Tibial nerve (tissue), 4 donors: ENCODE results near the gene PRKAR2A. TPM values are rescaled to one million over a fixed set of nuclear protein-coding genes. Genes with fewer than 3 reads are reported as not detected.

ENCODE experiments used
- DNase-seq, 2 donors: peaks; one replicate each; pipeline ENCODE4 v3.0.0-alpha.2; 2019; ENCODE audit warnings: low spot score in 2 of 2
- H3K27ac ChIP-seq, 4 donors: fragments of 200-600 bp; sonication (generic) in 3 of 4; one replicate each; pipeline ENCODE4 v1.5.1; 2017 to 2019; ENCODE audit warnings: mild to moderate bottlenecking in 1 of 4
- H3K27me3 ChIP-seq, 2 donors: fragments of 200-600 bp; sonication (generic) in 1 of 2; one replicate each; pipeline versions ENCODE4 v1.5.1 to v1.6.0; 2017 to 2019
- H3K36me3 ChIP-seq, 3 donors: fragments of 200-600 bp; sonication (generic); one replicate each; pipeline ENCODE4 v1.5.1; 2018 to 2019
- H3K4me1 ChIP-seq, 4 donors: fragments of 200-600 bp; sonication (generic) in 3 of 4; one replicate each; pipeline ENCODE4 v1.5.1; 2017 to 2019
- H3K4me3 ChIP-seq, 4 donors: fragments of 200-600 bp; sonication (generic) in 3 of 4; one replicate each; pipeline ENCODE4 v1.5.1; 2017 to 2019; ENCODE audit warnings: mild to moderate bottlenecking in 1 of 4, moderate library complexity in 1 of 4
- H3K9me3 ChIP-seq, 4 donors: fragments of 200-600 bp; sonication (generic) in 3 of 4; one replicate each; pipeline ENCODE4 v1.5.1; 2017 to 2019
- CTCF ChIP-seq, 5 experiments: fragments of 200-600 bp in 3 of 5; fragments of 450-650 bp in 2 of 5; sonication (generic) in 3 of 5; IDR thresholded peaks; one replicate each; pipeline ENCODE4 v1.5.1; 2016 to 2019; ENCODE audit warnings: antibody characterized with exemption in 5 of 5, mild to moderate bottlenecking in 3 of 5, moderate library complexity in 2 of 5
- EP300 ChIP-seq, 2 donors: sonication (generic); formaldehyde crosslinking; IDR thresholded peaks; one replicate each; pipeline ENCODE4 v1.6.1; 2017; ENCODE audit warnings: antibody characterized with exemption in 2 of 2, mild to moderate bottlenecking in 1 of 2
- POLR2A ChIP-seq, 2 donors: fragments of 450-650 bp; IDR thresholded peaks; one replicate each; pipeline ENCODE4 v1.6.1; 2017; ENCODE audit warnings: antibody characterized with exemption in 2 of 2, mild to moderate bottlenecking in 2 of 2, moderate library complexity in 2 of 2
- WGBS, 2 donors: methylation state at CpG; one replicate each; pipeline ENCODE4 v1.1.5; 2018; 5-methylcytosine and 5-hydroxymethylcytosine counted together
- total RNA-seq, 4 donors: library from RNA; depleted of rRNA; stranded (reverse); fragments of >200 nt; gene quantifications; one replicate each; pipeline ENCODE4 v1.1.0, GENCODE V29; 2016

Gene PRKAR2A
- total RNA-seq, 4 donors from 2014 or later = 26.9 to 37.5 (median 32.4) TPM

- Histone ChIP-seq H3K27me3 (no peaks in the 10 kb centered on the region), H3K4me1 (peaks cover 0 to 3% (median 0%) of the 10 kb centered on the region in 4 donors), H3K4me3 (no peak overlapping the region), H3K9me3 (no peaks in the 10 kb centered on the region), H3K27ac (no peak overlapping the region), H3K36me3 (peaks cover 0 to 53% (median 0%) of the 10 kb centered on the region in 3 donors)
- no peak for TF ChIP-seq EP300 (IDR thresholded peaks at IDR 0.05)
- no peak for TF ChIP-seq POLR2A (IDR thresholded peaks at IDR 0.05)
- no peak for TF ChIP-seq CTCF (IDR thresholded peaks at IDR 0.05)
- DNase-seq = no peak
- 88 to 94% methylated on average over 5 of the region's 5 CpGs for WGBS, 2 donors
These were observed 34.0 kb upstream of the PRKAR2A start for GRCh38 chr3:48881652-48882114.

GRCh38 chr3:48881006-48881405 is 33.3 kb upstream of the PRKAR2A start:
- no peak for DNase-seq
- Histone ChIP-seq H3K4me3 (no peak overlapping the region), H3K4me1 (peaks cover 0 to 3% (median 0%) of the 10 kb centered on the region in 4 donors), H3K36me3 (peaks cover 0 to 54% (median 0%) of the 10 kb centered on the region in 3 donors), H3K27ac (no peak overlapping the region), H3K27me3 (no peaks in the 10 kb centered on the region), H3K9me3 (no peaks in the 10 kb centered on the region)
- WGBS, 2 donors = 79 to 86% methylated on average over 3 of the region's 3 CpGs
- no peak for TF ChIP-seq POLR2A (IDR thresholded peaks at IDR 0.05)
- no peak for TF ChIP-seq CTCF (IDR thresholded peaks at IDR 0.05)
- no peak for TF ChIP-seq EP300 (IDR thresholded peaks at IDR 0.05)

- 83 to 92% methylated on average over 6 of the region's 6 CpGs for WGBS, 2 donors
- no peak for TF ChIP-seq CTCF (IDR thresholded peaks at IDR 0.05)
- TF ChIP-seq EP300 (IDR thresholded peaks at IDR 0.05) = no peak
- no peak for TF ChIP-seq POLR2A (IDR thresholded peaks at IDR 0.05)
- no peak for DNase-seq
- no peak overlapping the region for H3K4me3 ChIP-seq
- no peak overlapping the region for H3K27ac ChIP-seq
- no peaks in the 10 kb centered on the region for H3K9me3 ChIP-seq
- peaks cover 0 to 54% (median 0%) of the 10 kb centered on the region in 3 donors for H3K36me3 ChIP-seq
- no peaks in the 10 kb centered on the region for H3K27me3 ChIP-seq
- H3K4me1 ChIP-seq = peaks cover 0 to 3% (median 0%) of the 10 kb centered on the region in 4 donors
These were observed 32.3 kb upstream of the PRKAR2A start for GRCh38 chr3:48879994-48880377.

- 86 to 89% methylated on average over 6 of the region's 6 CpGs for WGBS, 2 donors
- Histone ChIP-seq H3K36me3 (peaks cover 0 to 54% (median 0%) of the 10 kb centered on the region in 3 donors), H3K4me1 (peaks cover 0 to 3% (median 0%) of the 10 kb centered on the region in 4 donors), H3K27me3 (no peaks in the 10 kb centered on the region), H3K27ac (no peak overlapping the region), H3K4me3 (no peak overlapping the region), H3K9me3 (no peaks in the 10 kb centered on the region)
- no peak for DNase-seq
- TF ChIP-seq EP300 (IDR thresholded peaks at IDR 0.05) (no peak), POLR2A (IDR thresholded peaks at IDR 0.05) (no peak), CTCF (IDR thresholded peaks at IDR 0.05) (no peak)
These were observed 31.8 kb upstream of the PRKAR2A start for GRCh38 chr3:48879307-48879993.

DNA sequence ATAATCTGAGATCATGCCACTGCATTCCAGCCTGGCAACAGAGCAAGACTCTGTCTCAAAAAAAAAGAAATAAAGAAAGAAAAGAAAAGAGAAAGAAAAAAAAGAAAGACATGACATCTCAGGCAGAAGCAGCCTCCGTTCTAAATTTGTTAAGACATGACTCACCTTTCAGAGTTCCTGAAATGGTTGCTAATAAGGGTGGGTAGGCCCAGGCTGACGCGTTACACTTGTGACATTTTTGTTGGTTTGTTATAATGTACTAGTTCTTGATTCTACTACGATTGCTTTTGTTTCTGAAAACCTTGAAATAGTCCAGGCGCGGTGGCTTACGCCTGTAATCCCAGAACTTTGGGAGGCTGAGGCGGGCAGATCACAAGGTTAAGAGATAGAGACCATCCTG is 30.0 kb upstream of the PRKAR2A start:
- H3K9me3 ChIP-seq = no peaks in the 10 kb centered on the region
- peaks cover 0 to 3% (median 0%) of the 10 kb centered on the region in 4 donors for H3K4me1 ChIP-seq
- no peak for DNase-seq
- peaks cover 0 to 54% (median 0%) of the 10 kb centered on the region in 3 donors for H3K36me3 ChIP-seq
- 91 to 97% methylated on average over 8 of the region's 8 CpGs for WGBS, 2 donors
- no peaks in the 10 kb centered on the region for H3K27me3 ChIP-seq
- no peak overlapping the region for H3K4me3 ChIP-seq
- TF ChIP-seq EP300 (IDR thresholded peaks at IDR 0.05) = no peak
- TF ChIP-seq CTCF (IDR thresholded peaks at IDR 0.05) = no peak
- no peak for TF ChIP-seq POLR2A (IDR thresholded peaks at IDR 0.05)
- H3K27ac ChIP-seq = no peak overlapping the region
